ENCODE results near the gene ENTPD6.
"Not testable (repeated sequence)": the region's sequence is repeated elsewhere in the genome, so short reads cannot be mapped to it uniquely, and the experiment has no call there.

The ENTPD6 gene

GRCh38 chr20:25240851-25241658, 45.5 kb downstream of the ENTPD6 start:
- DNase-seq (ENCODE audit: low read depth in 4 of 4, low spot score in 1 of 4), result not testable (repeated sequence)

- DNase-seq (ENCODE audit: low read depth in 4 of 4, low spot score in 1 of 4), result not testable (repeated sequence)
Observed at GRCh38 chr20:25241659-25241955, 46.1 kb downstream of the ENTPD6 start.

- DNase-seq (ENCODE audit: low read depth in 4 of 4, low spot score in 1 of 4), result no peak
Observed at GRCh38 chr20:25242231-25242630, 46.7 kb downstream of the ENTPD6 start.

GRCh38 chr20:25243416-25243979, 48.0 kb downstream of the ENTPD6 start:
- no peak for DNase-seq (ENCODE audit: low read depth in 4 of 4, low spot score in 1 of 4)

- no peak for DNase-seq (ENCODE audit: low read depth in 4 of 4, low spot score in 1 of 4)
Observed at GRCh38 chr20:25244976-25245375, 49.5 kb downstream of the ENTPD6 start.

- DNase-seq (ENCODE audit: low read depth in 4 of 4, low spot score in 1 of 4), result no peak
Observed at GRCh38 chr20:25245461-25245860, 49.9 kb downstream of the ENTPD6 start.

- no peak for DNase-seq (ENCODE audit: low read depth in 4 of 4, low spot score in 1 of 4)
Observed at GRCh38 chr20:25246182-25246999, 50.9 kb downstream of the ENTPD6 start.

GRCh38 chr20:25247000-25247517, 51.5 kb downstream of the ENTPD6 start:
- no peak for DNase-seq (ENCODE audit: low read depth in 4 of 4, low spot score in 1 of 4)

- DNase-seq (ENCODE audit: low read depth in 4 of 4, low spot score in 1 of 4), result no peak
Observed at GRCh38 chr20:25247518-25247955, 52.0 kb downstream of the ENTPD6 start.

- peak in 3 of 4 experiments; percentile 52 to 58 (median 57) for DNase-seq (ENCODE audit: low read depth in 4 of 4, low spot score in 1 of 4)
Observed at GRCh38 chr20:25247956-25248785, 52.7 kb downstream of the ENTPD6 start, which contains the start of gene PYGB. Gene PYGB (plus strand): TSS chr20:25248085. CDS start chr20:25248179, 94 bp downstream.

GRCh38 chr20:25248786-25249172, 53.3 kb downstream of the ENTPD6 start:
- DNase-seq (ENCODE audit: low read depth in 4 of 4, low spot score in 1 of 4), result no peak

- DNase-seq (ENCODE audit: low read depth in 4 of 4, low spot score in 1 of 4), result no peak
Observed at GRCh38 chr20:25249198-25249931, 53.9 kb downstream of the ENTPD6 start.

- no peak for DNase-seq (ENCODE audit: low read depth in 4 of 4, low spot score in 1 of 4)
Observed at GRCh38 chr20:25250508-25250907, 55.0 kb downstream of the ENTPD6 start.

- no peak for DNase-seq (ENCODE audit: low read depth in 4 of 4, low spot score in 1 of 4)
Observed at GRCh38 chr20:25251019-25251418, 55.5 kb downstream of the ENTPD6 start.

- DNase-seq (ENCODE audit: low read depth in 4 of 4, low spot score in 1 of 4), result no peak
Observed at GRCh38 chr20:25251558-25251957, 56.0 kb downstream of the ENTPD6 start.

GRCh38 chr20:25252230-25252651, 56.7 kb downstream of the ENTPD6 start:
- DNase-seq (ENCODE audit: low read depth in 4 of 4, low spot score in 1 of 4), result no peak

- DNase-seq (ENCODE audit: low read depth in 4 of 4, low spot score in 1 of 4), result no peak
Observed at GRCh38 chr20:25252686-25253421, 57.3 kb downstream of the ENTPD6 start.

GRCh38 chr20:25253606-25254275, 58.2 kb downstream of the ENTPD6 start:
- no peak for DNase-seq (ENCODE audit: low read depth in 4 of 4, low spot score in 1 of 4)

GRCh38 chr20:25254571-25254970, 59.1 kb downstream of the ENTPD6 start:
- no peak for DNase-seq (ENCODE audit: low read depth in 4 of 4, low spot score in 1 of 4)
